Measurements from ENCODE around the gene STK17A. TPM values are rescaled to one million over a fixed set of nuclear protein-coding genes. Genes with fewer than 3 reads are reported as not detected.
"Not testable (repeated sequence)": the region's sequence is repeated elsewhere in the genome, so short reads cannot be mapped to it uniquely, and the experiment has no call there.

Gene STK17A
- polyA plus RNA-seq, 3 donors: 16.2 to 27.5 (median 25.0) TPM

GRCh38 chr7:43653466-43653865, 70.6 kb downstream of the STK17A start:
- no peak for DNase-seq

GRCh38 chr7:43653891-43654504, 71.1 kb downstream of the STK17A start:
- no peak for DNase-seq

- no peak for DNase-seq
These were observed 72.7 kb downstream of the STK17A start for GRCh38 chr7:43655584-43655983.

GRCh38 chr7:43656997-43657396, 74.1 kb downstream of the STK17A start:
- DNase-seq: no peak

GRCh38 chr7:43658718-43659548, 76.0 kb downstream of the STK17A start:
- DNase-seq: no peak

- no peak for DNase-seq
These were observed 76.6 kb downstream of the STK17A start for GRCh38 chr7:43659549-43659896.

- DNase-seq: no peak
These were observed 77.2 kb downstream of the STK17A start for GRCh38 chr7:43660141-43660540.

- DNase-seq: no peak
These were observed 81.8 kb downstream of the STK17A start for GRCh38 chr7:43664681-43665080.

- no peak for DNase-seq
These were observed 84.0 kb downstream of the STK17A start for GRCh38 chr7:43666938-43667337.

GRCh38 chr7:43668035-43668434, 85.1 kb downstream of the STK17A start:
- no peak for DNase-seq

GRCh38 chr7:43669286-43670081, 86.6 kb downstream of the STK17A start:
- no peak for DNase-seq

- DNase-seq: no peak
These were observed 88.6 kb downstream of the STK17A start for GRCh38 chr7:43671521-43671920.

GRCh38 chr7:43673243-43673976, 90.5 kb downstream of the STK17A start:
- not testable (repeated sequence) for DNase-seq

- no peak for DNase-seq
These were observed 91.9 kb downstream of the STK17A start for GRCh38 chr7:43674559-43675436.

Other genes starting within 250 kb of the STK17A start
- gene COA1, start 146.4 kb downstream of the STK17A start, polyA plus RNA-seq (ENCODE audit: insufficient read length in 3 of 3): 10 to 100 TPM; 70.2 to 90.1 (median 83.0) TPM
- 10 to 100 TPM; 49.7 to 56.2 (median 50.6) TPM for gene BLVRA, start 175.6 kb downstream of the STK17A start, polyA plus RNA-seq (ENCODE audit: insufficient read length in 3 of 3)